Smooth muscle cell of bladder (primary cell): ENCODE measurements around the gene SLC6A13. TPM values are rescaled to one million over a fixed set of nuclear protein-coding genes. Genes with fewer than 3 reads are reported as not detected.

Experiments
- total RNA-seq: library from RNA; depleted of rRNA; stranded (reverse); fragments of >200 nt; gene quantifications from 2 replicates; pipeline ENCODE4 v1.2.3, GENCODE V29; 2014

SLC6A13 gene
- 0.14 and 0.18 TPM in 2 replicates for total RNA-seq

GRCh38 chr12:262817-263216 is at the start of gene SLC6A13:
SLC6A13 (minus strand) TSS chr12:262836; CDS start chr12:260052, 2,784 bp downstream.

GRCh38 chr12:214003-214741 is 48.5 kb downstream of the SLC6A13 start, which contains the start of gene SLC6A12:
SLC6A12 (minus strand) TSS chr12:214157; CDS start chr12:209986, 4,171 bp downstream.

Other genes with a start within 250 kb of the SLC6A13 start
- 1.4 and 1.6 TPM in 2 replicates for gene IQSEC3, start 196.1 kb downstream of the SLC6A13 start, total RNA-seq
- gene SLC6A12, start 48.7 kb downstream of the SLC6A13 start, total RNA-seq, result under 0.01 TPM in 1 of 2 replicates, not detected in the other
- 49.4 and 62.1 TPM in 2 replicates for gene KDM5A, start 126.5 kb upstream of the SLC6A13 start, total RNA-seq
- 4.3 and 4.9 TPM in 2 replicates for gene CCDC77, start 138.8 kb upstream of the SLC6A13 start, total RNA-seq
- gene B4GALNT3, start 197.1 kb upstream of the SLC6A13 start, total RNA-seq, result under 0.01 TPM in 1 of 2 replicates, not detected in the other